HepG2 (cell line): Measurements from ENCODE around the gene RARS1. TPM values are rescaled to one million over a fixed set of nuclear protein-coding genes. Genes with fewer than 3 reads are reported as not detected.

Source experiments
- BCL3 ChIP-seq: sonication (generic); formaldehyde crosslinking; IDR thresholded peaks from 2 replicates; pipeline ENCODE4 v1.5.1; 2020; ENCODE audit warnings: mild to moderate bottlenecking, missing genetic modification reagents, moderate library complexity
- DDIT3 ChIP-seq: sonication (generic); formaldehyde crosslinking; IDR thresholded peaks from 2 replicates; pipeline ENCODE4 v1.4.0; 2020; ENCODE audit warnings: mild to moderate bottlenecking, missing genetic modification reagents
- GATAD2A ChIP-seq: IDR thresholded peaks from 2 replicates; pipeline ENCODE4 v1.6.1; 2016
- GZF1 ChIP-seq: sonication (generic); formaldehyde crosslinking; IDR thresholded peaks from 2 replicates; pipeline ENCODE4 v1.5.1; 2020; ENCODE audit warnings: mild to moderate bottlenecking, missing genetic modification reagents
- HHEX ChIP-seq: IDR thresholded peaks from 2 replicates; pipeline ENCODE4 v1.6.1; 2016; ENCODE audit warnings: control low read depth
- HIVEP1 ChIP-seq: sonication (generic); formaldehyde crosslinking; IDR thresholded peaks from 2 replicates; pipeline ENCODE4 v1.4.0; 2020; ENCODE audit warnings: mild to moderate bottlenecking, missing genetic modification reagents
- ISL2 ChIP-seq: sonication (generic); formaldehyde crosslinking; IDR thresholded peaks from 2 replicates; pipeline ENCODE4 v1.5.0; 2020; ENCODE audit warnings: missing genetic modification reagents
- MAF1 ChIP-seq: sonication (generic); formaldehyde crosslinking; IDR thresholded peaks from 2 replicates; pipeline ENCODE4 v1.5.0; 2020; ENCODE audit warnings: missing genetic modification reagents, borderline replicate concordance
- MTERF4 ChIP-seq: sonication (generic); formaldehyde crosslinking; IDR thresholded peaks from 2 replicates; pipeline ENCODE4 v1.8.0; 2023; ENCODE audit warnings: mild to moderate bottlenecking, missing genetic modification reagents
- MXD3 ChIP-seq: IDR thresholded peaks from 2 replicates; pipeline ENCODE4 v1.6.1; 2016; ENCODE audit warnings: mild to moderate bottlenecking, missing biosample characterization, missing genetic modification reagents
- NR2F2 ChIP-seq: IDR thresholded peaks from 2 replicates; pipeline ENCODE4 v1.6.1; 2012; ENCODE audit warnings: low read depth, inconsistent platforms, borderline replicate concordance
- PAWR ChIP-seq: sonication (generic); formaldehyde crosslinking; IDR thresholded peaks from 2 replicates; pipeline ENCODE4 v1.4.0; 2020; ENCODE audit warnings: missing genetic modification reagents, mild to moderate bottlenecking, borderline replicate concordance
- POLR2AphosphoS2 ChIP-seq: IDR thresholded peaks from 2 replicates; pipeline ENCODE4 v1.6.1; 2011; ENCODE audit warnings: low read depth, low read length, improper control_type of control experiment
- SSRP1 ChIP-seq: IDR thresholded peaks from 2 replicates; pipeline ENCODE4 v1.6.1; 2016; ENCODE audit warnings: control low read depth
- TAF15 ChIP-seq: fragments of 200-400 bp; formaldehyde crosslinking; IDR thresholded peaks from one replicate; pipeline ENCODE4 v1.6.1; 2018; ENCODE audit warnings: mild to moderate bottlenecking, low read depth, low read length; ENCODE audit not compliant: poor library complexity, severe bottlenecking
- ZFP41 ChIP-seq: sonication (generic); formaldehyde crosslinking; IDR thresholded peaks from 2 replicates; pipeline ENCODE4 v1.4.0; 2020; ENCODE audit warnings: mild to moderate bottlenecking, missing genetic modification reagents, borderline replicate concordance
- ZNF225 ChIP-seq: sonication (generic); formaldehyde crosslinking; IDR thresholded peaks from 2 replicates; pipeline ENCODE4 v1.4.0; 2020; ENCODE audit warnings: mild to moderate bottlenecking, missing genetic modification reagents
- ZNF280B ChIP-seq: sonication (generic); formaldehyde crosslinking; IDR thresholded peaks from 2 replicates; pipeline ENCODE4 v1.5.0; 2020; ENCODE audit warnings: missing genetic modification reagents, mild to moderate bottlenecking, borderline replicate concordance
- ZNF326 ChIP-seq: sonication (generic); formaldehyde crosslinking; IDR thresholded peaks from 2 replicates; pipeline ENCODE4 v1.4.0; 2020; ENCODE audit warnings: missing genetic modification reagents, borderline replicate concordance
- ZNF362 ChIP-seq: sonication (generic); formaldehyde crosslinking; IDR thresholded peaks from 2 replicates; pipeline ENCODE4 v1.4.0; 2020; ENCODE audit warnings: missing genetic modification reagents, mild to moderate bottlenecking, borderline replicate concordance
- ZNF382 ChIP-seq: sonication (generic); formaldehyde crosslinking; IDR thresholded peaks from 2 replicates; pipeline ENCODE4 v1.5.0; 2020; ENCODE audit warnings: missing genetic modification reagents, mild to moderate bottlenecking, borderline replicate concordance
- ZNF496 ChIP-seq: sonication (generic); formaldehyde crosslinking; IDR thresholded peaks from 2 replicates; pipeline ENCODE4 v1.8.1; 2023; ENCODE audit warnings: mild to moderate bottlenecking, moderate library complexity, missing genetic modification reagents; ENCODE audit not compliant: insufficient replicate concordance
- ZNF550 ChIP-seq: sonication (generic); formaldehyde crosslinking; IDR thresholded peaks from 2 replicates; pipeline ENCODE4 v1.4.0; 2020; ENCODE audit warnings: mild to moderate bottlenecking, missing genetic modification reagents, borderline replicate concordance
- ZNF629 ChIP-seq: sonication (generic); formaldehyde crosslinking; conservative IDR thresholded peaks from 2 replicates; pipeline ENCODE4 v1.5.0; 2020; ENCODE audit warnings: missing genetic modification reagents
- polyA plus RNA-seq, 8 experiments: library from polyadenylated mRNA; depleted of rRNA in 3 of 8; stranded (reverse) in 7 of 8; unstranded in 1 of 8; fragments of >200 nt; fragmentation: Illumina TruSeq in 4 of 8; extraction: Trizol in 4 of 8; gene quantifications; 2 replicates each; pipeline versions ENCODE4 v1.2.1 to v1.2.3, GENCODE V29; 2011 to 2016; ENCODE audit warnings: low read depth in 4 of 8, missing spikeins in 1 of 8, mixed read lengths in 1 of 8; ENCODE audit not compliant: insufficient read depth in 1 of 8
- total RNA-seq, 5 experiments: library from RNA; depleted of rRNA; stranded (reverse); fragments of >200 nt; fragmentation: Illumina TruSeq; extraction: Trizol; gene quantifications; 2 replicates each; pipeline ENCODE4 v1.2.3, GENCODE V29; 2016; ENCODE audit warnings: low read depth in 1 of 5

The RARS1 gene
- total and polyA plus RNA-seq, 2 of the 13 experiments (the other 11 are each of a cell fraction or from before 2014, with no cell fraction given): 54.6 to 170 TPM

GRCh38 chr5:168486136-168486879 lies at the start of gene RARS1 (continued):
- no peak for TF ChIP-seq DDIT3 (CRISPR knock-in tag)
- peak; percentile 82 for TF ChIP-seq ISL2
- TF ChIP-seq ZNF280B (CRISPR knock-in tag): peak; percentile 86; the same call in 1 of the 2 replicates
- peak; percentile 75; the same call in 1 of the 2 replicates for TF ChIP-seq BCL3 (CRISPR knock-in tag)
- TF ChIP-seq ZNF496: no peak
- peak; percentile 55; the same call in 1 of the 2 replicates for TF ChIP-seq ZFP41
- no peak for TF ChIP-seq TAF15
- no peak for TF ChIP-seq SSRP1 (CRISPR knock-in tag)
- TF ChIP-seq ZNF362 (CRISPR knock-in tag): no peak; the same call in 1 of the 2 replicates
- peak; percentile 94 for TF ChIP-seq ZNF629 (CRISPR knock-in tag)
- TF ChIP-seq GZF1: no peak; the same call in 1 of the 2 replicates
- TF ChIP-seq MAF1 (CRISPR knock-in tag): peak; percentile 91; the same call in 1 of the 2 replicates
- TF ChIP-seq HHEX (CRISPR knock-in tag): no peak
- peak; percentile 83; the same call in 1 of the 2 replicates for TF ChIP-seq ZNF225 (CRISPR knock-in tag)
- TF ChIP-seq PAWR (CRISPR knock-in tag): no peak; the same call in 1 of the 2 replicates
- TF ChIP-seq ZNF550 (CRISPR knock-in tag): no peak
- TF ChIP-seq HIVEP1 (CRISPR knock-in tag): 0 out of 2 replicates have a peak, but pooled peaks have one; percentile 45
- no peak for TF ChIP-seq ZNF382 (CRISPR knock-in tag)
- peak; percentile 82 for TF ChIP-seq GATAD2A
- no peak for TF ChIP-seq ZNF326 (CRISPR knock-in tag)
- peak; percentile 74; the same call in 1 of the 2 replicates for TF ChIP-seq POLR2AphosphoS2
- no peak for TF ChIP-seq NR2F2
- TF ChIP-seq MTERF4 (CRISPR knock-in tag): no peak; the same call in 1 of the 2 replicates
- TF ChIP-seq MXD3: peak; percentile 84
